Epidermal melanocyte (primary cell): ENCODE measurements around the gene RAB24.
"Not testable (repeated sequence)": the region's sequence is repeated elsewhere in the genome, so short reads cannot be mapped to it uniquely, and the experiment has no call there.

ENCODE experiments used
- DNase-seq: peaks from one replicate; pipeline ENCODE4 v3.0.0; 2011; ENCODE audit warnings: low spot score; ENCODE audit not compliant: insufficient read length

Gene RAB24

DNA sequence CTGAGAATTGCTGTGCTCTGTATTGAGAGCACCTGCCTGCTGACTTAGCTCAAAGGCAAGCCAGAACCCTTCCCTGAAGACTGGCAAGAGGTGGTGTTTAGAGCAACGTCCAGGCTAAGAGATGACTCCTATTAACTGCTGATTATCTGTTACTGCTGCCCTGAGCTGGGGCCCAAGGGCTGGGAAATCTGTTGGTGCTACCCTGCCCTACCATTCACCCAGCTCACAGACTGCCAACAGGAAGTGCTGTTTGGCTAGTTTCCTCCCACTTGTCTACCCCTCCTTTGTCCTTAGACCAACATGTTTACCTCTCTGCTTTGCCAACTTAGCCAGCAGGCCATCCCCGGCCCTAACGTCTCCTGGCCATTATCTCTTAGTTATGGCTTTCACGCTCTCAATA, 6.9 kb downstream of the RAB24 start:
- DNase-seq, result no peak

DNA sequence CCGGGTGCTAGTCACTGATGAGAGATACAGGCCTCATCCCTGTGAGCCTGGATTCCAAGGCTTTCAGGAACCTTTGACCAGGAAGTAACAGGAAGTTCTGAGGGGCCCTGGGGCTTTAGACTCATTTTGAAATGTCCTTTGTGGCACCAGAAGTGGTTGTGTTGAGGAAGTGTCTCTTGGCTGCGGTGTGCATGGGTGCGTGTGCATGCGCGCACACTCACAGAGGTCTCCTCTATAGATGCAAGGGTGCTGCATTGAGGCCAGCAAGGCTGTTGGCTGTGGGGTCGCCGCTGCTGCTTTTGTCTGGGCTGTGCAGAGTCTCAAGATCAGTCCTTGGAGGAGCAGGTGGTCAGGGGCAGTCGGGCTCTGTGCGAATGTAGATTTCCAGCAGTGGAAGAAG, 7.6 kb downstream of the RAB24 start:
- DNase-seq, result no peak

DNA sequence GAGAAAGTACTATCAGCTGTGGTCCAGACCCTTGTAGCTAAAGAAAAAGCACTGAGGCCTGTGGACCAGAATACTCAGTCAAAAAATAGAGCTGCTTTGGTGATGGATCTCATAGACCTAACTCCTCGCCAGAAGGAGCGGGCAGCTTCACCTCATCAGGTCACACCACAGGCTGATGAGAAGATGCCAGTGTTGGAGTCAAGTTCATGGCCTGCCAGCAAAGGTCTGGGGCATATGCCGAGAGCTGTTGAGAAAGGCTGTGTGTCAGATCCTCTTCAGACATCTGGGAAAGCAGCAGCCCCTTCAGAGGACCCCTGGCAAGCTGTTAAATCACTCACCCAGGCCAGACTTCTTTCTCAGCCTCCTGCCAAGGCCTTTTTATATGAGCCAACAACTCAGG, 8.9 kb downstream of the RAB24 start:
- DNase-seq, result no peak

DNA sequence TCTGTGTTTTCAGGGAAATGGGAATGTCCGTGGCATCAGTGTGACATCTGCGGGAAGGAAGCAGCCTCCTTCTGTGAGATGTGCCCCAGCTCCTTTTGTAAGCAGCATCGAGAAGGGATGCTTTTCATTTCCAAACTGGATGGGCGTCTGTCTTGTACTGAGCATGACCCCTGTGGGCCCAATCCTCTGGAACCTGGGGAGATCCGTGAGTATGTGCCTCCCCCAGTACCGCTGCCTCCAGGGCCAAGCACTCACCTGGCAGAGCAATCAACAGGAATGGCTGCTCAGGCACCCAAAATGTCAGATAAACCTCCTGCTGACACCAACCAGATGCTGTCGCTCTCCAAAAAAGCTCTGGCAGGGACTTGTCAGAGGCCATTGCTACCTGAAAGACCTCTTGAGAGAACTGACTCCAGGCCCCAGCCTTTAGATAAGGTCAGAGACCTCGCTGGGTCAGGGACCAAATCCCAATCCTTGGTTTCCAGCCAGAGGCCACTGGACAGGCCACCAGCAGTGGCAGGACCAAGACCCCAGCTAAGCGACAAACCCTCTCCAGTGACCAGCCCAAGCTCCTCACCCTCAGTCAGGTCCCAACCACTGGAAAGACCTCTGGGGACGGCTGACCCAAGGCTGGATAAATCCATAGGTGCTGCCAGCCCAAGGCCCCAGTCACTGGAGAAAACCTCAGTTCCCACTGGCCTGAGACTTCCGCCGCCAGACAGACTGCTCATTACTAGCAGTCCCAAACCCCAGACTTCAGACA, 9.5 kb downstream of the RAB24 start:
- no peak for DNase-seq

DNA sequence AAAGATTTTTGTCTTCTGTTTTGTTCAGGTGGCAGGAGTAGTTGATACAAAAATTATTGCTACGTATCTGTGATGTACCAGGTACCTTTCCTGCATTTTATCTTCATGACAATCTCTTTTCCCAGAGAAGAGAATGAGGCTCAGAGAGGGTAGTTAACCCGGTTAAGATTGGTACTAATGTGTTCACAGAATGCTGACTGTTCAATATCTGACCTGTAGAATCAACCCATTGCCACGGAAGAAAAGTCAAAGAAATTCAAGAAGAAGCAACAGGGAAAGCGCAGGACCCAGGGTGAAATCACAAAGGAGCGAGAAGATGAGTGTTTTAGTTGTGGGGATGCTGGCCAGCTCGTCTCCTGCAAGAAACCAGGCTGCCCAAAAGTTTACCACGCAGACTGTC, 11.8 kb downstream of the RAB24 start:
- no peak for DNase-seq

GRCh38 chr5:177290816-177291596, 12.5 kb downstream of the RAB24 start:
- no peak for DNase-seq

- no peak for DNase-seq
These were observed 15.3 kb downstream of the RAB24 start for GRCh38 chr5:177288191-177288590.

DNA sequence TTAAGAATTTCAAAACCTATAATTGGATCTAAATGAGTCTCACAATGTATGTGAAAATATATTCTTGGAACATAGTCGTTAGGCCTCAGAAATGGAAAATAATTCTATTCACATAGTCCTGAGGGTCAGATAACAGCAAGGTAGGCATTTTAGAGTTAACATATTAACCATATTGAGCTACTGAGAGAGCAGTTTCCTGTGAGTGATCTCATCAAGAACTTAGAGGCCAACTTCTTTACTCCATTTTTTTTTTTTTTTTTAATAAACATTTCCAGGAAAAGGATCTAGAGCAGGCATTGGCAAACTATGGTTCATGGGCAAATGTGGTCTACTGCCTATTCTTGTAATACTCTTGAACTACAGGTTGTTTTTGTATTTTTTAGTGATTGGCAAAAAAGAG, 26.6 kb downstream of the RAB24 start:
- no peak for DNase-seq

- DNase-seq, result no peak
These were observed 27.6 kb downstream of the RAB24 start for GRCh38 chr5:177275883-177276282.

DNA sequence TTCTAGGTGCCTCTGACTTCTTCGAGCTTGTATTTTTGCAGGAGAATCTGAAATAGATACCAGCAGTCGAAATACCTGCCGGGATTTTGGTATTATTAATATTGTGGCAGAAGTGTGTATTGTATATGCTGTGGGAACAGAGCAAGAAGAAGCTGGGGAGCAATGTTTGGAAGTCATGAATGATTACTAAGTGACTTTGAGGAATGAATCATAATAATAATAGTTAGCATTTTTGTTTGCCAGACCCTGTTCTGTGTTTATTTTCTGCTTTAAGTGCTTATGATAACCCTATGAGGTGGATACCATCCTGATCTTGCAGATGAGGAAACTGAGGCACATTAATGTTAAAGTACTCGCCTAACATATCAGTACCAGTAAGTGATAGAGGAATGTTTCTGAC, 32.4 kb downstream of the RAB24 start:
- DNase-seq, result no peak

- no peak for DNase-seq
These were observed 32.9 kb downstream of the RAB24 start for GRCh38 chr5:177270653-177271052.

DNA sequence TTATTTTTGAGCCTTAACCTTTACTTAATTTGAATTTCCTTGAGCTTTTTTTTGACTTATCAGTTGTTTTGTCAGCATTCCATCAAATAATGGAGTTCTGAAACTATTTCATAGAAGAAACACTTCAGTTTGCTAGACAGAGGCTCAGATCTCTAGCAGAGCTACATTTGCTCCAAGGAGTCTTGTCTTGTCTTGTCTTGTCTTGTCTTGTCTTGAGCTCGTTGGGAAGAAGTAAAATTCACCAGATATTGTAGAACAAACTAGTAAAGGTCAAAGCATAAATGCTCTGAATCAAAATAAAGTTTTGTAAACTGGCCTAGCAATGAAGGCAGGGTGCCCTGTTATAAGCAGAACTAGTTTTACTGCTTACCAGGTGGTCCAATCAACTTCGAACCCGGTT, 33.5 kb downstream of the RAB24 start:
- DNase-seq, result no peak

DNA sequence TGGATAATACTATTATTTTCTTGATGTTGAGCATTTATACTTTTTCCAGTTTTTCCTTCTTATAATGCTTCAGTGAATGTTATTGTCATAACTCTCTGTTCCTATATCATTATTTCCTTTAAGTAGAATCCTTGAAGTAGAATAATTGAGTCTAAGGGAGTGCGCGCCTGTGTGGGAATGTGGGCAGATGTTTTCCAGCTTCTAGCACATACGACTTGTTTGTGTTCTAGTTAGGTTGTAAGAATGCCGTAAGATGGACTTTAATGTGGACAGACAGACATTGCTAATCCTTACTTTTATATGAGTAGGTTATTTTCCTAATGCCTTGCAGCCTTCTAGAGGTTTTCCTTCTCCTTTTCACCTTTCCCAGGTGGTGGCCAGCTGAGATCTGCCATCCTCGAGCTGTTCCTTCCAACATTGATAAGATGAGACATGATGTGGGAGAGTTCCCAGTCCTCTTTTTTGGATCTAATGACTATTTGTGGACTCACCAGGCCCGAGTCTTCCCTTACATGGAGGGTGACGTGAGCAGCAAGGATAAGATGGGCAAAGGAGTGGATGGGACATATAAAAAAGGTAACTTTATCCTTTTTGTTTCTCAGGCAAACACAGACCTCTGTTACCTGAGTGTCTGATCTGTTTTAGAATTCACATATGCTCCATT, 34.2 kb downstream of the RAB24 start:
- DNase-seq, result no peak

- DNase-seq, result no peak
These were observed 38.1 kb downstream of the RAB24 start for GRCh38 chr5:177265395-177265794.

DNA sequence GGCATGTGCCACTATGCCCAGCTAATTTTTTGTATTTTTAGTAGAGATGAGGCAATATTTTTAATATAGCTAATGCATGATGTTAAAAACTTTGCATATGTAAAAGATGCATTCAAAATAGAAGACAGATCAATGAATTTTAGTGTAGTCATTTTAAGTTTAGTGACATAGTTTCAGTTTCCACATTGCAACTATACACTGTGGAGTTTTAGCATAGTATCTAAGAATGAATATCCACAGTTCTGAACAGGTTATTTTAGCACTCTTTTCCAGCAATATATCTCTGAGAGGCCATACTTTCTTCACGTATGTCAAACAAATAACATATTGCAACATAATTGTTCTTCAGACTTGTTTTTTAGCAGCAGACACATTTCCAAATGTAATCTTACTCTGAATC, 39.3 kb downstream of the RAB24 start:
- no peak for DNase-seq

DNA sequence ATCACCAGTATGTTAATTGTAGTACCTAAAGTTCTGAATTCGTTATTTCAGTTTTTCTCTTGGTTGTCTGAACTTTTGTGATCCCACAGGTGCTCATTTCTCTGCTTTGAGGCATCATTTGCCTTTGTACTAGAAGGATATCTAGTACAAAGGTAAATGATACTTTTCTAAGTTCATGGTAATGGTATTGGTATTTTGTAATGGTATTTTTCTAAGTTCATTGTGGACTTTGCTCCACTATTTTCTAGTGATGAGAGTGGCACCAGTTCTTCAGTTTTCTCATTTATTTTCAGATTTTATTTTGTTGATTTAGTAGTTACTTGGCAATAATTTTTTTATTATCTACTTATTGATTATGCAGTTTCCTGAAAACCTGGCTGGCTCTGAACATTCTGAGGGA, 42.0 kb downstream of the RAB24 start:
- no peak for DNase-seq

GRCh38 chr5:177260961-177261360, 42.6 kb downstream of the RAB24 start:
- no peak for DNase-seq

DNA sequence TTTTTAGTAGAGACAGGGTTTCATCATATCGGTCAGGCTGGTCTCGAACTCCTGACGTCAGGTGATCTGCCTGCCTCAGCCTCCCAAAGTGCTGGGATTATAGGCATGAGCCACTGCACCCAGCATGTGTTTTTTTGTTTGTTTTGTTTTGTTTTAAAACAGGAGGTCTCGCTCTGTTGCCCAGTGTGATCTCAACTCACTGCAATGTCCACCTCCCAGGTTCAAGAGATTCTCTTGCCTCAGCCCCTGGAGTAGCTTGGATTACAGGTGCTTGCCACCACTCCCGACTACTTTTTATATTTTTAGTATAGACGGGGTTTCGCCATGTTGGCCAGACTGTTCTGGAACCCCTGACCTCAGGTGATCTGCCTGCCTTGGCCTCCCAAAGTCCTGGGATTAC, 44.8 kb downstream of the RAB24 start:
- DNase-seq, result not testable (repeated sequence)

GRCh38 chr5:177256296-177256695, 47.2 kb downstream of the RAB24 start:
- no peak for DNase-seq

- DNase-seq, result no peak
These were observed 50.3 kb downstream of the RAB24 start for GRCh38 chr5:177253252-177253651.
